GM21360 (cell line): Measurements from ENCODE around the gene CCNQ.

Source experiments
- ATAC-seq: cut with Tn5 transposase; IDR thresholded peaks from one replicate; pipeline ENCODE4 v1.9.1; 2021; ENCODE audit warnings: mild to moderate bottlenecking, moderate library complexity; ENCODE audit not compliant: unreplicated experiment

Gene CCNQ

GRCh38 chrX:153637121-153638040 is 38.4 kb upstream of the CCNQ start:
- ATAC-seq, result no peak

GRCh38 chrX:153636716-153637115 is 37.8 kb upstream of the CCNQ start:
- no peak for ATAC-seq

- ATAC-seq, result no peak
These were observed 37.1 kb upstream of the CCNQ start for GRCh38 chrX:153635788-153636668.

- ATAC-seq, result no peak
These were observed 36.4 kb upstream of the CCNQ start for GRCh38 chrX:153635388-153635787.

- ATAC-seq, result no peak
These were observed 35.9 kb upstream of the CCNQ start for GRCh38 chrX:153634832-153635231.

GRCh38 chrX:153634236-153634635 is 35.3 kb upstream of the CCNQ start:
- ATAC-seq, result no peak

GRCh38 chrX:153633607-153634180 is 34.8 kb upstream of the CCNQ start:
- no peak for ATAC-seq

GRCh38 chrX:153633048-153633447 is 34.1 kb upstream of the CCNQ start:
- ATAC-seq, result no peak

GRCh38 chrX:153632595-153632946 is 33.6 kb upstream of the CCNQ start:
- no peak for ATAC-seq

- ATAC-seq, result no peak
These were observed 33.1 kb upstream of the CCNQ start for GRCh38 chrX:153631907-153632594.

GRCh38 chrX:153631346-153631745 is 32.4 kb upstream of the CCNQ start:
- no peak for ATAC-seq

GRCh38 chrX:153628665-153629064 is 29.7 kb upstream of the CCNQ start:
- ATAC-seq, result no peak

- no peak for ATAC-seq
These were observed 29.2 kb upstream of the CCNQ start for GRCh38 chrX:153628129-153628528.

GRCh38 chrX:153627675-153628111 is 28.8 kb upstream of the CCNQ start:
- no peak for ATAC-seq

- no peak for ATAC-seq
These were observed 28.1 kb upstream of the CCNQ start for GRCh38 chrX:153626863-153627674.

GRCh38 chrX:153626025-153626633 is 27.2 kb upstream of the CCNQ start:
- no peak for ATAC-seq

GRCh38 chrX:153625271-153626024 is 26.5 kb upstream of the CCNQ start:
- ATAC-seq, result no peak

GRCh38 chrX:153624196-153625091 is 25.5 kb upstream of the CCNQ start:
- no peak for ATAC-seq
